ENCODE results near the gene UBAP2L.
A peak's percentile ranks its signal among the peaks of the same experiment; 100 is the strongest.
"Not testable (repeated sequence)": the region's sequence is repeated elsewhere in the genome, so short reads cannot be mapped to it uniquely, and the experiment has no call there.

The UBAP2L gene

DNA sequence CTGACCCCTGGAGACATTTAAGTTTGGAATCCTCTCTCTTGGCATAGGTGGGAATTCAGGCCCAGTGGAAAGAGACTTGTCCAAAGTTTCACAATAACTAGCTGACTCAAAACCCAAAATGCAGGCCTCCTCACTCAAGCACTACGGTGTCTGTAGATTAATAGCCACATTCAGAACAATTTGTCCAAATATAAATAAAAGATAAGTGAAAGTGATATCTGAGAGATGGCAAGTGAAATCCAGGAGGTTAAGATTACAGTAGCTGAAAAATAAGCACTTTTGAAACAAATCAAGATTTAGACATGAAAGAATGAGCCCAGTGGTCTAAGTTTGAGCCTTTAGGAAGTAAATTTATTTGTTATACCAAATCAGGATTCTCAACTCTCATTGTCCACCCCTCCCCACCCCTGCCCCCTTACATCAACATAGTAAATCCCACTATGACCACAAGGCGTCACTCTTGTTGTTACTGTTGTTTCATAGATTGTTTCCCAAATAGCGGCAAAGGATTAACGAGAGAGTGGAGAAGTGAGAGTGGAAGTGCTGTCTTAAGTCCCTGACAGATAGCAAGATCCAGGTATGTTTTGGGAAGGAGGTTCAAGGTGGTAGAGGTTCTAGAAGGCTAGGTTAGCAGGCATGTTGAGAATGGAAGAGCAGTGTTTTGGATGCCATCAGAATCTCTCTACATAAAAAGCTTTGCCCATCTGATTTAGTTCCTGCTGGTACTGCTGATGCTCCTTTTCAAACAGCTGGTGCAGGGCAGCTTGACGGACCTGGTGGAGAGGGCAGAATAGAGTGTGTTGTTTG is 21.8 kb upstream of the UBAP2L start:
- DNase-seq, result peak; percentile 13 to 66

DNA sequence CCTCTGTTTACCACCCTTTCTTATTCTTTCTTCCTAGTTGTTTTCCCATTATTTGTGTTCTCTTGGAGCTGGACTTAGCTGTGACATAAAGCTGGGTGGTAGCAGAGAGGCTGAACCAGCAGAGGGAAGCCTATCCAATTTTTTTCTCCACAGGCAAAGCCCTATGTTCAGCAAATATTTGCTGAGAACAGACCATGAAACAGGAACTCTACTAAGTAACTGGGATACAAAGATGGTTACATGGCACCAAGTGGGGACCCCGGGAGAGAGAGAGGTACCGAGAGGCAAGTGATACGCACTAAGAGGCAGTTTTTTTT is 21.2 kb upstream of the UBAP2L start:
- DNase-seq, result no peak

DNA sequence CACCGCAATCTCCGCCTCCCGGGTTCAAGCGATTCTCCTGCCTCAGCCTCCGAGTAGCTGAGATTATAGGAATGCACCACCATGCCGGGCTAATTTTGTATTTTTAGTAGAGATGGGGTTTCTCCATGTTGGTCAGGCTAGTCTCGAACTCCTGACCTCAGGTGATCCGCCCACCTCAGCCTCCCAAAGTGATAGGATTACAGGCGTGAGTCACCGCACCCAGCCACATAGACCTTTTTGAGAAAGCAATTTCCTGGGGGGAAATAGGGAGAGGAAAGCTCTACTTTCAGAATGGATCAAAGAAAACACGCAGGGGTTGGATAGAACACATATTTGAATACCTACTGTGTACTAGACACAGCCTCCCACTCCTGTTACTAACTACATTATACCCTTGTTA is 15.0 kb upstream of the UBAP2L start:
- DNase-seq, result not testable (repeated sequence)

DNA sequence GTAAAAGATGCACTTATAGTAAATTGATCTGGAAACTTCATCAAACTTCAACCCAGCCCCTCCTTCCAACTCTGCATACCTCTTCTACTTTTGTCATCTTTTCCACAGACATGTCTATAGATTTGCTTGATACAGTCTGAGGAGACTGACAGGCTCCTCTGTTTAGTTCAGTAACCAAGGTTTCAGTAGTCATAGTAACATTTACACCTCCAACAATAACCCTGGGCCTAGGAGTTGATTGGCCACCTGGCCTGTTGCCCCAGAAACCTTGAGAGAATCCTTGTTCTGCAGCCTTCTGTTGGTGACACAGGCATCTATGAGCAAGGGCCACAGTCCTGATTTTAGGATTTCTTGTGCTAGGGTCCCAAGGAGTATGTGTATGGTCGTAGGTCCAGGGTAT is 14.6 kb upstream of the UBAP2L start, which contains the start of gene CFAP141:
Gene CFAP141 (minus strand): TSS at position 138 of the 400 bp plus-strand sequence. CDS start 26 bp downstream, at position 112.
- DNase-seq, result no peak

DNA sequence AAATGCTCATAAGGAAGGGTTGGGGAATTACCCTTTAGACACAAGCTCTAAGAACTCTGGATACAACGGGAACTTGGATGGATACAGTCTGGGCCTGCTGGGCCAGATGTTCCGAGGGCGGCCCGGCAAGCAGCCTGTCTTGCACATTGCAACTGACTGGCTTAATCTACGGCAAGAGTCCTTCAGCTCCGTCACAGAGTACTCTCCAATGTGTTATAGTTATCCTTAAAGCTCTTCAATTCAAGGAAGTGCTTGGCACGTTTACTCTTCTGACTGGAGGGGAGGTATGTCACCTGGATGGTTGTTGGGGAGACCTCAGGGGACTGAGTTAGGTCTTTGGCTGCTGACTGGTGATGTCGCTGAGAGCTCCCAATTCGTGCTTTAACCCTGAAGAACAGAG is 13.5 kb upstream of the UBAP2L start:
- DNase-seq, result no peak

DNA sequence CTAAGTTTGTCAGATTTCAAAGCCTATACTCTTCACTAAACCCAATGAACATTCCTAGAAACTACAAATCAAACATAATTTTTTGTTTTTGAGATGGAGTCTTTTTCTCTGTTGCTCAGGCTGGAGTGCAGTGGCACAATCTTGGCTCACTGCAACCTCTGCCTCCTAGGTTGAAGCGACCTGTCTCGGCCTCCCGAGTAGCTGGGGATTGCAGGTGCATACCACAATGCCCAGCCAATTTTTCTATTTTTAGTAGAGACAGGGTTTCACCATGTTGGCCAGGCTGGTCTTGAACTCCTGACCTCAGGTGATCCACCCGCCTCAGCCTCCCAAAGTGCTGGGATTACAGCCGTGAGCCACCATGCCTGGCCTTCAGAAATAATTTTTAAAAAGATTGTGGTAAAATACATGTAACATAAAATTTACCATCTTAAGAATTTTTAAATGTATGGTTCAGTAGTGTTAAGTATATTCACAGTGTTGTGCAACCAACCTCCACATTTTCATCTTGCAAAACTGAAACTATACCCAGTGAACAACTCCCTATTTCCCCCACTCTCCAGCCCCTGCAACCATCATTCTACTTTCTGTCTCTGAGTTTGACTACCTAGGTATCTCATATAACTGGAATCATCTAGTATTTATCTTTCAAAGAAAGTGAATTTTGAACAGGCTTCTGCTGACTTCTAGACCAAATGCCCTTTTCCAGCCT is 11.9 kb upstream of the UBAP2L start:
- no peak for DNase-seq

DNA sequence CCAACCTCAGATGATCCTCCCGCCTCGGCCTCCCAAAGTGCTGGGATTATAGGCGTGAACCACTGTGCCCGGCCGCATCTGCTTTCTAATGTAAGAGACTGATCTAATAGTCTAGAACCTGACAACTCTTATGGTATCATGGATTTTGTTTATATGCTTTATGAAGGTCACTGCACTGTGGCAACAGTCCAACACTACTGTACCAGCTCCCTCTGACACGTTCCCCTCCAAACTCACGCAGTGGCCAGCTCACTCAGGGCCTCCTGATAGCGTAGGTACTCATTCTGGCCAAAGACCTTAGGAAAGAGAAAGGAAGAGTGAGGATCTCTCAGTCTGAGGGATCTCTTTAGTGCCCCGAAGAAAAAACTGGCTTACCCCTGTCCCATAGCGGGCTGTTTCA is 8.7 kb upstream of the UBAP2L start:
- DNase-seq, result no peak

DNA sequence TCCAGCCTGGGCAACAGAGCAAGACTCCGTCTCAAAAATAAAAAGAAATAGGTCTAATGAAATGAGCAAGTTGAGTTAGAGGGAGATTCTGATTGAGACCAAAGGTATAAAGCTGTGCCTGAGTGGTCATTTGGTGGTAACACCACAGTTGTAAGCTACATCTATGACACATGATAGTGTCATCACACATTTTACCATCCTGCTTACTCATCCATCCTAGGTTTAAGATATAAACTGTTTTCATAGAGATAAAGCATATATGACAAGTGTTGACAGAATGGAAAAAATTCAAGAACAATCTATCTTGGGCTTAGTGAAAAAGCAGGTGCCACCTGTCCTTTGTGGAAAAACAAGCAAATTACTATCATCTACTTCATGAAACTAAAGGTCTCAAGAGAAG is 7.5 kb upstream of the UBAP2L start:
- no peak for DNase-seq

DNA sequence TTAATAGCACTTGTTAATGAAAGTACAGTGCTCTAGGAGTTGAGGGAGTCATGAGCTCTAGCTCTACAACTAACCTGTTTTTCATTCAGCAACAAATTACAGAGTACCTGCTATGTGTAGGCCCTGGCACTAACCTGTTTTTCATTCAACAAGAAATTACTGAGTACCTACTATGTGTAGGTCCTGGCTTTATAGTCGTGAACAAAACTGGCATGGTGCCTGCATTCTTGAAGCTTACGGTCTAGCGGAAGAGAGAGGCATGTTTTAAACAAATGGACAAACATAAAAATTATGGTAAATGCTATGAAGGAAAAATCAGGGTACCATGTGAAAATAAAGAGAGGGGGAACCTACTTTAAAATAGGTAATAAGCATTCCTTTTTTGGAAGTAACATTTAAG is 2.2 kb upstream of the UBAP2L start:
- no peak for DNase-seq

DNA sequence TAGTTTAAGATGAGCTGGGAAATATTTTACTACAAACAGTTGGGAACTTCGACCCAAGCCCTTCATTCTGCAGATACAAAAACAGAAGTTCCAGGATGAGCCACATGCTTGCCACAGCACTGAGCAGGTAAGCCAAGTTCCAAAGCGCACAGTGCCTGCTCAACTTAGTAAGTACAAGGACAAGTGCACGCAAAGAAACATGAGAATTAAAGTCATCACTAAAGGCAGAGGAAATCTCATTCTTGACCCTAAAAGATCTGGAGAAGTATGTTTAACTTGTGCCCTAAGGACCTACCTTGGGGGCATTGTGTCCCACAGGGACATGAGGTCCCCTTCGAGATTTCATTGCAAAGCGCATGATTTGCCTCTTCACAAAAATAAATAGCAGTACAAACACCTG is 1.2 kb upstream of the UBAP2L start:
- peak in 1 of 2 experiments; percentile 19 for DNase-seq

DNA sequence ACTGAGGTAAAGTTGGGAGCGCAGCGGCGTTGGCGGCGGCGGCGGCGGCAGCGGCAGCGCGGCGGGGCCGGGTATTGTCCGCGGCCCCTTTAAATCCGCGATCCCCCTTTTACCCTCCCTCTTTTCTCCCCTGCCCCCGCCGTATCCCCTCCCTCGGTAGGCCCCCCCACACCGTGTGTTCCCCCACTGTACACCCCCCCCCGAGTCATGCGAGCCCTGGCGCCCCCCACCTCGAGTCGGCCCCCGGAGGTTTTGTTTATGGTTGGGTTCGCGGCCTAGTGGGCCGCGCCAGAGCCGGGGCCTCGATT is 169 bp downstream of the UBAP2L start:
- no peak for DNase-seq

DNA sequence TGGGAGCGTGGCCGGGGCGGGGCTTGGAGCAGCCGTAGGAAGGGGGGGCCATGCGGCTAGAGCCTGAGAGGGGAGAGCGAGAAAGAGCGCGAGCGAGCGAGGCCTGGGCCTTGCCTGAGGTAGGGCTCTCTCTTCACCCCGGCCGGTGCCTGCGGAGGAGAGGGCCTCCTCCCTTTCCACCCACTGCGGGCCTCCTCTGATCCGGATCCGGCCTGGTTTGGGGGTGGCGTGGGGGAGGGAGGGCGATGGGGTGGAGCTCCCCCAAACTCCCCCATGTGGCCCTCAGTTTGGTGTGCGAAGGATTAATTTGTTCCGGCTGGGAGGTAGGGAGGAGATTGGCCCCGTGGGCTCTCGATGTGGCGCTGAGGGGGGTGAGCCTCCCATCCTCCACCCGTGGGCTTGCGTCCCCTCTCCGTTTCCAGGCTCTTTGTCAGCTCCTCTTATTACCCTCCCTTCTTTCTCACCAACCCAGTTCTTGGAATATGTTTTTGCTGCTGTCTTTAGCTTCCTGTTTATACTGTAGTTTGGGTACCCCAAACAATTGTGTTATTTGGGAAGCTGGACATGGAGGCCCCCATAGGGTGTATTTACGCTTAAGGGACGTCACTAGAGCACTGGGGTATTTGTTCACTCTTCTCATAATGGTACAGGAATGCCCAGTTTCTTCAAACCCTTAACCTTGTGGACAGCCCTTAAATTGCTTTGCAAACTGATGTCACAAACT is 685 bp downstream of the UBAP2L start:
- peak; percentile 21 to 61 for DNase-seq

DNA sequence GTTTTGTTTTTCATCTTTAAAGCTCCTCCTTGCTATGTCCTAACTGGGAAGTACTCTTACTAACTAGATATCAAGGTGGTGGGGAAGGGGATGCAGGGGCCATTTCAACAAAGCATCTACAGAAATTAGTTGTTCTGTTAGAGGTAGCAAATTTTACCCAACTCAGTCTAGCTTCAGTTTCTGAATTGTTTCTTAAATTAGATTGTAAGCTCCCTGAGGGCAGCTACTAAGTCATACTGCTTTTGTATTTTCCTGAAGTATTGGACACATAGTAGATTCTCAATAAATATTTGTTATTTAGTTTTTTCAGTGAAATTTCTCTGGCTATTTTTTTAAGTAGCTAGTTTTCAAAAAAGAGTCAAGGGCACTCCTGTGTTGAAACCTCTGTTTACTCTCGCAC is 1.8 kb downstream of the UBAP2L start:
- no peak for DNase-seq

DNA sequence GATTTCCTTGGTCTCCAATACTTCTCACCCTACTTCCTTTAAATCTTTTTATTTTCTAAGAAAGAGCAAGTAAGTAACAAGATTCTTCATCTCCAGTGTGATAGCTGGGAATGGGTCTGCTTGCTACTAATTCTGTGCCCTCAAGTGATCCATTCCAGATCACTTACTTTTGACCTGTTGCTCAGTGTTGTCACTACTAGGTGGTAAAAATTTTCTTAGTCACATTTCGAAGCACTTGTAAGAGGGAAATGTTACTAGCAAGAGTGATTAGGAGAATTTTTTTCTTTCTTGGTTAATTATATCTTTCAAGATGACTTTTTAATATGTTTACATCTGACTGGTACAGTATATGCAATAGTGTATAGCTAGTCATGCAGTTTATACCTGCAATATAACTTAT is 2.2 kb downstream of the UBAP2L start:
- DNase-seq, result no peak

DNA sequence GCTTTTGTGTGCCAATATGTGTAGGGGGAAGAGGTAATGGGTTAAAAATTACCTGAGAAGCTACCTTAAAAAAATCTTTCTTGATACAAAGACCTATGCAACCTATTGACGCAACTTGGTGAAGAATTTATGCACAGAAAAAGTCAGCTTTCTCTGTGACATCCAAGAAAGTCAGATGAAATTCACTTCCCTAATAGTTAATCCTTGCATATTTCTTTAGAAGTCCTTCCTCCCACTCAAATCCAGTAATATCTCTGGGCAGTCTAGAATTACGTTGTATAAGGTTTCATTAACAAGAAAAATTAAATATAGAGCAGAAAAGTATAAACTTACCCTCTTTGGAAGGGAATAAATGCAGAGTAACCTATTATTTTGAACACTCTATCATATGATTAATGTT is 2.9 kb downstream of the UBAP2L start:
- DNase-seq, result no peak

DNA sequence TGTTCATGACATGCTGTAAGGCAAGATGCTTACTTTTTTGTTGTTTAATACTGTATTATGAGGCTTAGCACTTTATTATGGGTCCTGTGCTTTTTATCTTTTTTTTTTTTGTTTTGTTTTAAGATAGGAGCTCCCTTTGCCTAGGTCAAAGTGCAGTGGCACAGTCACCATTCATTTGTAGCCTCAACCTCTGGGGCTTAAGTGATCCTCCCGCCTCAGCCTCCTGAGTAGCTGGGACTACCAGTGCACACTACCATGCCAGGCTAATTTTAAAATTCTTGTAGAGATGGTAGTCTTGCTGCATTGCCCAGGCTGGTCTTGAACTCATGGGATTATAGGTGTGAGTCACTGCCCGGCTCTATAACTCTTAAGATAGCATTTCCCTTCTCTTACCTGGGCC is 4.6 kb downstream of the UBAP2L start:
- DNase-seq, result no peak

DNA sequence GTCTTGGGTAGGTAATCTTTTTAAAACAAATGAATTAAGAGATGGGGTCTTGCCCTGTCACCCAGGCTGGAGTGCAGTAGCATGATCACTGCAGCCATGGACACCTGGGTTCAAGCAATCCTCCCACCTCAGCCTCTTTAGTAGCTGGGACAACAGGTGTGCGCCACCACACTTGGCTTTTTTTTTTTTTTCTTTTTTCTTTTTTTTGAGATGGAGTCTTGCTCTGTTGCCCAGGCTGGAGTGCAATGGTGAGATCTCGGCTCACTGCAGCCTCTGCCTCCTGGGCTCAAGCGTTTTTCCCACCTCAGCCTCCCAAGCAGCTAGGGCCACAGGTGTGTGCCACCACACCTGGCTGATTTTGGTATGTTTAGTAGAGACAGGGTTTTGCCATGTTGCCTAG is 10.4 kb downstream of the UBAP2L start:
- DNase-seq, result not testable (repeated sequence)

DNA sequence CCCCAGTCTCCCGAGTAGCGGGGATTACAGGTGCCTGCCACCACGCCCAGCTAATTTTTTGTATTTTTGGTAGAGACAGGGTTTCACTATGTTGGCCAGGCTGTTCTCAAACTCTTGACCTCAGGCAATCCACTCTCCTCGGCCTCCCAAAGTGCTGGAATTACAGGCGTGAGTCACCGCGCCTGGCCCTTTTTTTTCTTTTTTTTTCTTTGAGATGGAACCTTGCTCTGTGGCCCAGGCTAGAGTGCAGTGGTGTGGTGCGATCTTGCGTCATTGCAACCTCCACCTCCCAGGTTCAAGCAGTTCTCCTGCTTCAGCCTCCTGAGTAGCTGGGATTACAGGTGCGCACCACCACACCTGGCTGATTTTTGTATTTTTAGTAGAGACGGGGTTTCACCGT is 12.4 kb downstream of the UBAP2L start:
- not testable (repeated sequence) for DNase-seq

DNA sequence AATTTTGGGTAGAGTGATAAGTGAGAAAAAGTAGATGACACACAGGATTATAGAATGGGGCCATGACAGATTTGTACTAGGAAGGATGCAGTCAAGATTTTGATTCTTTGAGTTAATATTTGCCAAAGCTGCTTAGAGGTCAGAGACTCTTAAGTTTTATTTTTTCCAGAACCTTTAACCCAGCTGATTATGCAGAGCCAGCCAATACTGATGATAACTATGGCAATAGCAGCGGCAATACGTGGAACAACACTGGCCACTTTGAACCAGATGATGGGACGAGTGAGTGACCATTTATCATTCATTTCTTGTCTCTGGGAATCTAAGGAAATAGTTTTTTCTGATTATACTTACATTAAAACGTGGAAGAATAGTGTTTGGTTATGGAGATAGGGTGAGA is 16.1 kb downstream of the UBAP2L start:
- DNase-seq, result no peak

DNA sequence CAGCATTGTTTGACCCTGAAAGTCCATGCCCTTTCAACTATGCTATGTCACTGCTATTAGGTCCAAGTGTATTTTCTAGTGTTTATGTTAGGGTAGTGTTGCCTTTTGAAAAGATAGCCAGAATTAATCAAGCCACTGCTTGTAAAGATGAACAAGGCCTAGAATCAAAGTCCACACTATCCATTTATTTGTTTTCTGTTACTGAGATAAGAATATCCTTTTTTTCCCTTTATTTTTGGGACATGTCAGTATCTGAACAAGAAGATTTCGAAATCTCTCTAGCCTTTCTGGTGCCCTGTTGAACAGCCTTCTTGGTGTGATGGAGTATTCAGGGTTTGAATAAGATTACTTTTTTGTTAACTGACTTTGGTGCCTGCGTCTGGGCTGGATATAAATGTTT is 16.7 kb downstream of the UBAP2L start:
- no peak for DNase-seq

DNA sequence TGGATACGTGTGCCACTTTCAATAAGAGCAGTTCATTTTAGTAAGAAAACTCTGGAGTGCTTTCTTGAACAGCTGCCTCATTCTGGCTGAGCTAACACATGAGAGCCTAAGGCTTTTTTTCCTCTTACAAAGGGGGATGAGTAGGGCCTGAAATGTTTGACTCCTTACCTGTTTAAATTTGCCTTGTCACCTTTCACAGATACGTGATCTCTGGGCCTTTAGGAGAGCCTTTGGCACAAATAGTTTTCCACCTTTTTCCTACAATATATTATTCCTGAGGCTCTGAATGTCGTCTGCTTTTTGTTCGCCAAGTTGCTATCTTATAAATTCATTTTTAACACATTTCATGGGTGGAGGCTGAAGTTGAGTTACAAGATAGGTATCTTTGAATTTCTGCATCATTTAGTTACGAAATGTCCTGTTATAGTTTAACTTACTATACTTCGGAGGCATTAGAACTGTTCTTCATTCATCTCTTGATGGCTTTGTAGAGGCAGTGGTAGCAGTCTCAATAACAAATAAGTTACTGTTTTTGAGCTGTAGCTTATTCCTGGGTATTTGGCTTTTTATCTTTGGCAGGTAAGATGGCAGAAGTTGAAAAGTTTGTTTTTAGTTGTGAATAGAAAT is 17.2 kb downstream of the UBAP2L start:
- no peak for DNase-seq

DNA sequence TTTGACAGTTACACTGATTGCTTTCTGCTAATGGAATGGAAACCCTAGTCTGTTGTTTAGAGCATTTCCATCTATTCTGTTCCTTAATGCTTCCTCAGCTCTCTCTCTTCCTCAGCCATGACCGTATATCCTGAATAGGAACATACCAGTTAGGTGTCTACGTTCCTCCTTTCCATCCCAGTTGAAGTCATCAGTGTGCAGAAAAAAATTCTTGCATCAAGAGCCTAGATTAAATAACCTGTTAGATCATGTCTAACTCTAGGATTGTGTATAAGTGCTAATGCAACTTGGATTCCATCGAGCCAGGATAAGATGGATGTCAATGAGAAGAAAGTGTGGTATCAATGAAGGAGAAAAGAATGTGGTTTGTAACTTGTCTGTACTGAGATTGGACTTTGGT is 18.7 kb downstream of the UBAP2L start:
- no peak for DNase-seq

DNA sequence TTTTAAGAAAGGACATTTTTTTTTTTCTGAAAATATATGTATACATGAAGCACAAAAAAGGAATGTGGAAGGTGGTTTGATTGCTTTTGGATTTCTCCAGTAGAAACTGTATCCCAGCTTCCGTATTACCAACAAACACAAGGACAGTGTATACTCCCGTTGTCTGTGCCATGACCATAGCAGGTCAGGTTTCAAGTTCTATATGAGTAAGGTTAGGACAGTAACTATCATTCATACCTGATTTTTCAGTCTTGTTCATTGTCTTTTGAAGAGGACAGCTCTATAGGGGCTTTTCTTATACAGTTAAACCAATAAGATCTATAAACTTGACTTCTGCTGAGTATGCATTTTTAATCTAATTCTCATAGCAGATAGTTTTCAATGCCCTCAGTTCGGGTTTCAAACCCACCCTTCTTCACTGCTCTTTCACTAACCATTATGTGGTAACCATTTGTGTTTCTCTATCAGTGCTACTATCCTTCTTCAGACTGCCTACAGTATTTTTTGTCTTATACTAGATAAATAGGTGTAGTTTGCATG is 19.6 kb downstream of the UBAP2L start:
- DNase-seq, result no peak
